Neural cell (in vitro differentiated cells): ENCODE measurements around the gene QSOX1. TPM values are rescaled to one million over a fixed set of nuclear protein-coding genes. Genes with fewer than 3 reads are reported as not detected.

Experiments
- H2AFZ ChIP-seq: fragments of 200-600, 300-800 bp; sonication (generic), shearing (Covaris generic); 2 replicates; pipeline ENCODE4 v1.6.0; 2014; ENCODE audit warnings: low read depth, mild to moderate bottlenecking, antibody characterized with exemption, low read length, moderate library complexity
- H3F3A ChIP-seq: fragments of 200-600 bp; shearing (Covaris generic); 2 replicates; pipeline ENCODE4 v1.6.1; 2016; ENCODE audit warnings: mild to moderate bottlenecking, moderate library complexity, mixed read lengths, antibody characterized with exemption, low read length; ENCODE audit not compliant: insufficient read depth, poor library complexity, severe bottlenecking
- H3K27ac ChIP-seq: fragments of 200-600, 300-800 bp; sonication (generic), shearing (Covaris generic); 2 replicates; pipeline ENCODE4 v1.5.1; 2014; ENCODE audit warnings: mild to moderate bottlenecking, low read length, moderate library complexity
- H3K27me3 ChIP-seq: fragments of 300-800, 200-600 bp; sonication (generic), shearing (Covaris generic); 2 replicates; pipeline ENCODE4 v1.6.0; 2014; ENCODE audit warnings: mild to moderate bottlenecking, low read depth, low read length, moderate library complexity; ENCODE audit not compliant: insufficient read depth
- H3K36me3 ChIP-seq: fragments of 300-800, 200-600 bp; sonication (generic), shearing (Covaris generic); 2 replicates; pipeline ENCODE4 v1.5.1; 2014; ENCODE audit warnings: mild to moderate bottlenecking, antibody characterized with exemption, low read length, moderate library complexity; ENCODE audit not compliant: insufficient read depth
- H3K4me2 ChIP-seq: fragments of 300-800, 200-600 bp; sonication (generic), shearing (Covaris generic); 2 replicates; pipeline ENCODE4 v1.6.0; 2014; ENCODE audit warnings: mild to moderate bottlenecking, low read length
- H3K4me3 ChIP-seq: fragments of 300-800, 200-600 bp; sonication (generic), shearing (Covaris generic); 2 replicates; pipeline ENCODE4 v1.5.1; 2014; ENCODE audit warnings: mild to moderate bottlenecking, low read length, moderate library complexity
- H3K79me2 ChIP-seq: fragments of 200-600 bp; shearing (Covaris generic); replicated peaks from 2 replicates; pipeline ENCODE4 v1.6.0; 2014; ENCODE audit warnings: mild to moderate bottlenecking, low read length, moderate library complexity; ENCODE audit not compliant: insufficient read depth
- H3K9ac ChIP-seq: fragments of 300-800, 200-600 bp; sonication (generic), shearing (Covaris generic); 2 replicates; pipeline ENCODE4 v1.6.1; 2016; ENCODE audit warnings: mild to moderate bottlenecking, low read length, mixed read lengths
- H3K9me2 ChIP-seq: fragments of 200-600 bp; shearing (Covaris generic); 2 replicates; pipeline ENCODE4 v1.6.1; 2016; ENCODE audit warnings: mild to moderate bottlenecking, low read length, mixed read lengths; ENCODE audit not compliant: insufficient read depth
- H3K9me3 ChIP-seq: fragments of 200-600, 300-800 bp; sonication (generic), shearing (Covaris generic); 2 replicates; pipeline ENCODE4 v1.6.1; 2016; ENCODE audit warnings: mild to moderate bottlenecking, mixed run types, low read length, moderate library complexity, mixed read lengths
- H4K20me1 ChIP-seq: fragments of 200-600 bp; shearing (Covaris generic); 2 replicates; pipeline ENCODE4 v1.6.1; 2016; ENCODE audit warnings: mild to moderate bottlenecking, mixed run types; ENCODE audit not compliant: insufficient read depth
- EP300 ChIP-seq: fragments of 450-650 bp; conservative IDR thresholded peaks from 2 replicates; pipeline ENCODE4 v1.6.1; 2014; ENCODE audit warnings: antibody characterized with exemption, mild to moderate bottlenecking, moderate library complexity; ENCODE audit not compliant: poor library complexity, severe bottlenecking
- EZH2 ChIP-seq: fragments of 200-600, 300-800 bp; shearing (Covaris generic), sonication (generic); IDR thresholded peaks from 2 replicates; pipeline ENCODE4 v1.6.1; 2014; ENCODE audit warnings: antibody characterized with exemption, low read length, borderline replicate concordance, mild to moderate bottlenecking; ENCODE audit not compliant: insufficient read depth, poor library complexity, severe bottlenecking
- MXI1 ChIP-seq: fragments of 450-650 bp; conservative IDR thresholded peaks from 2 replicates; pipeline ENCODE4 v1.6.1; 2014; ENCODE audit warnings: antibody characterized with exemption, mild to moderate bottlenecking; ENCODE audit not compliant: poor library complexity, severe bottlenecking
- POLR2AphosphoS5 ChIP-seq: IDR thresholded peaks from 2 replicates; pipeline ENCODE4 v1.6.1; 2012
- RAD21 ChIP-seq: fragments of 450-650 bp; conservative IDR thresholded peaks from 2 replicates; pipeline ENCODE4 v1.6.1; 2014; ENCODE audit warnings: antibody characterized with exemption, mild to moderate bottlenecking, moderate library complexity
- SMC3 ChIP-seq: fragments of 450-650 bp; conservative IDR thresholded peaks from 2 replicates; pipeline ENCODE4 v1.6.1; 2014; ENCODE audit warnings: antibody characterized with exemption, mild to moderate bottlenecking, moderate library complexity; ENCODE audit not compliant: poor library complexity
- TAF1 ChIP-seq: IDR thresholded peaks from 2 replicates; pipeline ENCODE4 v1.6.1; 2012; ENCODE audit warnings: low read depth
- polyA plus RNA-seq: library from polyadenylated mRNA; depleted of rRNA; stranded (reverse); fragments of >200 nt; gene quantifications from 2 replicates; pipeline ENCODE4 v1.2.3, GENCODE V29; 2014
- TF ChIP-seq, protein P1 (sequence below): fragments of 450-650 bp; IDR thresholded peaks from 2 replicates; pipeline ENCODE4 v1.5.1; 2014; ENCODE audit warnings: antibody characterized with exemption, mild to moderate bottlenecking, moderate library complexity; ENCODE audit not compliant: poor library complexity, severe bottlenecking
- TF ChIP-seq, protein P2 (sequence below): IDR thresholded peaks from 2 replicates; pipeline ENCODE4 v1.6.1; 2012; ENCODE audit warnings: borderline replicate concordance

The QSOX1 gene
- polyA plus RNA-seq, 1 donor from 2014 or later: 49.8 TPM

DNA sequence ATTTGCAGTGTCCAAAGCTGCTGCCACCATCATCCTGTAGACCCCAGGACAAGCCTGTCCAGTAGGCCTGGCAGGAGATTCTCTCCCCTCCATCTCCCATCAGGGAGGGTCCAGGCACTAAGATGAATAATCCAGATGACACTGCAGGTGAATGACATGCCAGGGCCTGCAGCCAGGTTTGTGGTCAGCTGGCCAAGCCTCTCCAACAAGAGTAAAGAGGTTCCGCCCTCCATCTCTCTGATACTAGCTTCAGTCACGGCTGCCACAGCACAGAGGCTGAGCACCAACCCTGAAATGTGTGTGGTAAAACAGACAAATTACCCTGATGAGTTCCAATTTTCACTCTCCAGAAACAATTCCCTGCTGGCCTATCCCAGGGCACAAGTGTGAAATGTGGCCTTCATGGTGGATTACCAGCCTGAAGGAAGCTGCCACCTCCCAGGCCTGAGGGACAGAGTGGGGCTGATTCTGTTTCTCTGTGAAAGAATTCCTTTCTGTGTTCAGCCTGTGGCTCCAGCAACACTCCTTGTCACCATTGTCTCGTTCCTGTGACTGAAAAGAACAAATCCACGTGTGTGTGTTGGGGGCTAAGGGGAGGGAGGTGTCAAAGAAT, 55.4 kb downstream of the QSOX1 start:
- Histone ChIP-seq H3K9me2 (no peaks in the 10 kb centered on the region), H3F3A (no peaks in the 10 kb centered on the region), H2AFZ (no peak overlapping the region), H3K9me3 (no peaks in the 10 kb centered on the region), H3K9ac (no peak overlapping the region), H4K20me1 (no peaks in the 10 kb centered on the region), H3K27ac (no peak overlapping the region), H3K27me3 (no peaks in the 10 kb centered on the region), H3K79me2 (no peaks in the 10 kb centered on the region), H3K4me2 (no peak overlapping the region), H3K36me3 (no peaks in the 10 kb centered on the region), H3K4me3 (no peak overlapping the region)
- TF ChIP-seq POLR2AphosphoS5 (no peak), RAD21 (no peak), SMC3 (no peak), EZH2 (no peak), EP300 (no peak), TAF1 (no peak), MXI1 (no peak)
- TF ChIP-seq, protein P1, sequence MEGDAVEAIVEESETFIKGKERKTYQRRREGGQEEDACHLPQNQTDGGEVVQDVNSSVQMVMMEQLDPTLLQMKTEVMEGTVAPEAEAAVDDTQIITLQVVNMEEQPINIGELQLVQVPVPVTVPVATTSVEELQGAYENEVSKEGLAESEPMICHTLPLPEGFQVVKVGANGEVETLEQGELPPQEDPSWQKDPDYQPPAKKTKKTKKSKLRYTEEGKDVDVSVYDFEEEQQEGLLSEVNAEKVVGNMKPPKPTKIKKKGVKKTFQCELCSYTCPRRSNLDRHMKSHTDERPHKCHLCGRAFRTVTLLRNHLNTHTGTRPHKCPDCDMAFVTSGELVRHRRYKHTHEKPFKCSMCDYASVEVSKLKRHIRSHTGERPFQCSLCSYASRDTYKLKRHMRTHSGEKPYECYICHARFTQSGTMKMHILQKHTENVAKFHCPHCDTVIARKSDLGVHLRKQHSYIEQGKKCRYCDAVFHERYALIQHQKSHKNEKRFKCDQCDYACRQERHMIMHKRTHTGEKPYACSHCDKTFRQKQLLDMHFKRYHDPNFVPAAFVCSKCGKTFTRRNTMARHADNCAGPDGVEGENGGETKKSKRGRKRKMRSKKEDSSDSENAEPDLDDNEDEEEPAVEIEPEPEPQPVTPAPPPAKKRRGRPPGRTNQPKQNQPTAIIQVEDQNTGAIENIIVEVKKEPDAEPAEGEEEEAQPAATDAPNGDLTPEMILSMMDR: no peak
- TF ChIP-seq, protein P2, sequence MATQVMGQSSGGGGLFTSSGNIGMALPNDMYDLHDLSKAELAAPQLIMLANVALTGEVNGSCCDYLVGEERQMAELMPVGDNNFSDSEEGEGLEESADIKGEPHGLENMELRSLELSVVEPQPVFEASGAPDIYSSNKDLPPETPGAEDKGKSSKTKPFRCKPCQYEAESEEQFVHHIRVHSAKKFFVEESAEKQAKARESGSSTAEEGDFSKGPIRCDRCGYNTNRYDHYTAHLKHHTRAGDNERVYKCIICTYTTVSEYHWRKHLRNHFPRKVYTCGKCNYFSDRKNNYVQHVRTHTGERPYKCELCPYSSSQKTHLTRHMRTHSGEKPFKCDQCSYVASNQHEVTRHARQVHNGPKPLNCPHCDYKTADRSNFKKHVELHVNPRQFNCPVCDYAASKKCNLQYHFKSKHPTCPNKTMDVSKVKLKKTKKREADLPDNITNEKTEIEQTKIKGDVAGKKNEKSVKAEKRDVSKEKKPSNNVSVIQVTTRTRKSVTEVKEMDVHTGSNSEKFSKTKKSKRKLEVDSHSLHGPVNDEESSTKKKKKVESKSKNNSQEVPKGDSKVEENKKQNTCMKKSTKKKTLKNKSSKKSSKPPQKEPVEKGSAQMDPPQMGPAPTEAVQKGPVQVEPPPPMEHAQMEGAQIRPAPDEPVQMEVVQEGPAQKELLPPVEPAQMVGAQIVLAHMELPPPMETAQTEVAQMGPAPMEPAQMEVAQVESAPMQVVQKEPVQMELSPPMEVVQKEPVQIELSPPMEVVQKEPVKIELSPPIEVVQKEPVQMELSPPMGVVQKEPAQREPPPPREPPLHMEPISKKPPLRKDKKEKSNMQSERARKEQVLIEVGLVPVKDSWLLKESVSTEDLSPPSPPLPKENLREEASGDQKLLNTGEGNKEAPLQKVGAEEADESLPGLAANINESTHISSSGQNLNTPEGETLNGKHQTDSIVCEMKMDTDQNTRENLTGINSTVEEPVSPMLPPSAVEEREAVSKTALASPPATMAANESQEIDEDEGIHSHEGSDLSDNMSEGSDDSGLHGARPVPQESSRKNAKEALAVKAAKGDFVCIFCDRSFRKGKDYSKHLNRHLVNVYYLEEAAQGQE: no peak

DNA sequence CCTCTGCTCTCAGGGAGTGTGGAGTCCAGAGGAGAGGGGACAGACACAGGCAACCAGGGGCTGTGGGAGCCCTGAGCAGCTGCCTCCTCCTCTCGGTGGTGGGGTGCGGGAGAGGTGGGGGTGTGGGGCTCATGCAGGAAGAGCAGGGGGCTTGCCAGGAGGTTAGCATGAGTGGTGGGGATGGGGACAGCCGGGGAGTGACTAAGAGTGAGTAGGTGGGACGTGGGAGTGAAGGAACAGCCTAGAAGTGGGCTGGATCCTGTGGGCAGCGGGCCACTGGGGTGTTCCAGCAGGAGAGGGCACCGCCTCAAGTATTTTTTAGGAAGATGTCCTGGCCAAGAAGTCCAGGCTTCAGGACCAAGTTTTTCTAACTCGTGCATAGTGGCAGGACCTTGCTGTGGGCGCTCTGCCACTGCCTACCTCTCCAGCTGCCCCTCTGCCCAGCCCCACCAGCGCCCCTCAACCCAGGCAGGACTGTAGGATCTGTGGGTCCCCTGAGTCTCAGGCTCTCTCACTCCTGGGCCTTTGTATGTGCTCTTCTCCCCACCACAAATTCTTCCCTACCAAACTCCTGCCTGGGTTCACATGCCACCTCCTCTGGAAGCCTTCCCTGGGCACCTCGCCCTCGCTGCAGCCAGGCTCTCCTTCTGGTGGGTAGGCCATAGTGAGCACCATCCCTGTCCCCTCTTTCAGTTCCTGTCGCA, 56.6 kb downstream of the QSOX1 start:
- H3K4me3 ChIP-seq: no peak overlapping the region
- H3K79me2 ChIP-seq: no peaks in the 10 kb centered on the region
- no peak overlapping the region for H2AFZ ChIP-seq
- H3K9me3 ChIP-seq: no peaks in the 10 kb centered on the region
- H3K36me3 ChIP-seq: no peaks in the 10 kb centered on the region
- H3K9me2 ChIP-seq: no peaks in the 10 kb centered on the region
- H3K9ac ChIP-seq: no peak overlapping the region
- TF ChIP-seq SMC3 (no peak), POLR2AphosphoS5 (no peak), TAF1 (no peak), MXI1 (no peak), EP300 (no peak)
- TF ChIP-seq, protein P1: no peak
- no peaks in the 10 kb centered on the region for H4K20me1 ChIP-seq
- no peaks in the 10 kb centered on the region for H3F3A ChIP-seq
- H3K27me3 ChIP-seq: no peaks in the 10 kb centered on the region
- no peak overlapping the region for H3K4me2 ChIP-seq
- H3K27ac ChIP-seq: no peak overlapping the region
